Neural progenitor cell (in vitro differentiated cells): Measurements from ENCODE around the gene ZNF219. TPM values are rescaled to one million over a fixed set of nuclear protein-coding genes. Genes with fewer than 3 reads are reported as not detected.

Experiments
- DNase-seq: peaks from one replicate; pipeline ENCODE4 v3.0.0-alpha.2; 2016; ENCODE audit warnings: low spot score
- H2AFZ ChIP-seq: fragments of 200-600 bp; sonication (generic); replicated peaks from 2 replicates; pipeline ENCODE4 v1.6.1; 2016; ENCODE audit warnings: antibody characterized with exemption
- H3F3A ChIP-seq: fragments of 200-600 bp; sonication (generic); 2 replicates; pipeline ENCODE4 v1.6.1; 2016; ENCODE audit warnings: antibody characterized with exemption, low read depth
- H3K27ac ChIP-seq: fragments of 200-600 bp; sonication (generic); 2 replicates; pipeline ENCODE4 v1.5.1; 2016; ENCODE audit warnings: mild to moderate bottlenecking
- H3K27me3 ChIP-seq: fragments of 200-600 bp; sonication (generic); 2 replicates; pipeline ENCODE4 v1.6.1; 2016; ENCODE audit warnings: mild to moderate bottlenecking, moderate library complexity
- H3K36me3 ChIP-seq: fragments of 200-600 bp; sonication (generic); 2 replicates; pipeline ENCODE4 v1.5.1; 2016
- H3K4me1 ChIP-seq: fragments of 200-600 bp; sonication (generic); 2 replicates; pipeline ENCODE4 v1.6.1; 2016; ENCODE audit warnings: mixed run types
- H3K4me2 ChIP-seq: fragments of 200-600 bp; sonication (generic); 2 replicates; pipeline ENCODE4 v1.6.1; 2016
- H3K4me3 ChIP-seq: fragments of 200-600 bp; sonication (generic); 2 replicates; pipeline ENCODE4 v1.5.1; 2016
- H3K79me2 ChIP-seq: fragments of 200-600 bp; sonication (generic); 2 replicates; pipeline ENCODE4 v1.6.1; 2016; ENCODE audit warnings: low read depth
- H3K9ac ChIP-seq: fragments of 200-600 bp; sonication (generic); 2 replicates; pipeline ENCODE4 v1.6.1; 2016
- H3K9me3 ChIP-seq: fragments of 200-600 bp; sonication (generic); 2 replicates; pipeline ENCODE4 v1.5.1; 2016; ENCODE audit warnings: low read depth
- H4K20me1 ChIP-seq: fragments of 200-600 bp; sonication (generic); 2 replicates; pipeline ENCODE4 v1.6.1; 2016; ENCODE audit warnings: low read depth
- H3K27ac Mint-ChIP-seq: 3 replicates; pipeline ENCODE4 v1.8.0; 2021; ENCODE audit warnings: mixed read lengths
- H3K27me3 Mint-ChIP-seq: 2 replicates; pipeline ENCODE4 v1.8.0; 2022; ENCODE audit warnings: low read depth, mild to moderate bottlenecking, inconsistent platforms, moderate library complexity, mixed read lengths; ENCODE audit not compliant: insufficient read depth
- H3K36me3 Mint-ChIP-seq: 3 replicates; pipeline ENCODE4 v1.8.0; 2021; ENCODE audit warnings: mixed read lengths
- H3K4me1 Mint-ChIP-seq: 3 replicates; pipeline ENCODE4 v1.8.0; 2021; ENCODE audit warnings: mixed read lengths
- H3K4me3 Mint-ChIP-seq: 3 replicates; pipeline ENCODE4 v1.8.0; 2021; ENCODE audit warnings: mild to moderate bottlenecking, moderate library complexity, mixed read lengths
- H3K9me3 Mint-ChIP-seq: 3 replicates; pipeline ENCODE4 v1.8.0; 2020; ENCODE audit warnings: mixed read lengths
- CTCF ChIP-seq: fragments of 200-600 bp; sonication (generic); IDR thresholded peaks from 2 replicates; pipeline ENCODE4 v1.5.1; 2017; ENCODE audit warnings: antibody characterized with exemption, mild to moderate bottlenecking
- EZH2 ChIP-seq: fragments of 200-600 bp; sonication (generic); IDR thresholded peaks from 2 replicates; pipeline ENCODE4 v1.6.1; 2017; ENCODE audit warnings: antibody characterized with exemption, mild to moderate bottlenecking, moderate library complexity
- EZH2phosphoT487 ChIP-seq: fragments of 200-600 bp; sonication (generic); IDR thresholded peaks from 2 replicates; pipeline ENCODE4 v1.6.1; 2017; ENCODE audit warnings: antibody characterized with exemption
- total RNA-seq: library from RNA; depleted of rRNA; stranded (reverse); fragments of >200 nt; gene quantifications from 2 replicates; pipeline ENCODE4 v1.2.3, GENCODE V29; 2015; ENCODE audit warnings: low replicate concordance

ZNF219 gene
- total RNA-seq, 1 donor from 2014 or later: 46.2 TPM

GRCh38 chr14:21109377-21110138 lies 11.1 kb upstream of the ZNF219 start:
- peak overlapping the region; percentile 14 for H3K4me2 ChIP-seq
- H3K4me3 Mint-ChIP-seq: no peak overlapping the region
- H3K27me3 ChIP-seq: no peaks in the 10 kb centered on the region
- no peak overlapping the region for H3K4me3 ChIP-seq
- peaks cover 11% of the 10 kb centered on the region for H3F3A ChIP-seq
- no peaks in the 10 kb centered on the region for H3K9me3 ChIP-seq
- H3K36me3 Mint-ChIP-seq: no peaks in the 10 kb centered on the region
- H3K27me3 Mint-ChIP-seq: peaks cover 2% of the 10 kb centered on the region
- no peaks in the 10 kb centered on the region for H3K36me3 ChIP-seq
- peaks cover 34% of the 10 kb centered on the region for H3K4me1 Mint-ChIP-seq
- TF ChIP-seq EZH2 (no peak), CTCF (no peak), EZH2phosphoT487 (no peak)
- no peak for DNase-seq
- H3K27ac ChIP-seq: no peak overlapping the region
- H3K9me3 Mint-ChIP-seq: no peaks in the 10 kb centered on the region
- H3K9ac ChIP-seq: no peak overlapping the region
- H3K4me1 ChIP-seq: peaks cover 14% of the 10 kb centered on the region
- H4K20me1 ChIP-seq: no peaks in the 10 kb centered on the region
- H3K79me2 ChIP-seq: peaks cover 9% of the 10 kb centered on the region
- peak overlapping the region; percentile 26 for H3K27ac Mint-ChIP-seq
- H2AFZ ChIP-seq: no peak overlapping the region

GRCh38 chr14:21108791-21109190 lies 10.3 kb upstream of the ZNF219 start:
- H3K9me3 Mint-ChIP-seq: no peaks in the 10 kb centered on the region
- no peaks in the 10 kb centered on the region for H3K36me3 Mint-ChIP-seq
- Histone ChIP-seq H2AFZ (no peak overlapping the region), H3K79me2 (peaks cover 9% of the 10 kb centered on the region), H3K36me3 (no peaks in the 10 kb centered on the region), H3K9me3 (no peaks in the 10 kb centered on the region), H3F3A (peaks cover 19% of the 10 kb centered on the region), H3K4me1 (peaks cover 14% of the 10 kb centered on the region), H3K27ac (no peak overlapping the region), H3K4me2 (no peak overlapping the region), H3K27me3 (no peaks in the 10 kb centered on the region), H4K20me1 (no peaks in the 10 kb centered on the region), H3K9ac (no peak overlapping the region), H3K4me3 (no peak overlapping the region)
- no peak overlapping the region for H3K27ac Mint-ChIP-seq
- no peak for DNase-seq
- peaks cover 36% of the 10 kb centered on the region for H3K4me1 Mint-ChIP-seq
- TF ChIP-seq CTCF (no peak), EZH2phosphoT487 (no peak), EZH2 (no peak)
- peaks cover 2% of the 10 kb centered on the region for H3K27me3 Mint-ChIP-seq
- H3K4me3 Mint-ChIP-seq: no peak overlapping the region

- Histone ChIP-seq H3K9ac (no peak overlapping the region), H3K4me1 (peaks cover 24% of the 10 kb centered on the region), H3F3A (peaks cover 30% of the 10 kb centered on the region), H3K4me3 (no peak overlapping the region), H3K27ac (no peak overlapping the region), H3K36me3 (no peaks in the 10 kb centered on the region), H3K4me2 (no peak overlapping the region), H3K27me3 (no peaks in the 10 kb centered on the region), H2AFZ (no peak overlapping the region), H4K20me1 (no peaks in the 10 kb centered on the region), H3K79me2 (peaks cover 9% of the 10 kb centered on the region), H3K9me3 (no peaks in the 10 kb centered on the region)
- Mint-ChIP-seq H3K27ac (no peak overlapping the region), H3K36me3 (no peaks in the 10 kb centered on the region), H3K4me3 (no peak overlapping the region), H3K27me3 (peaks cover 2% of the 10 kb centered on the region), H3K4me1 (peaks cover 48% of the 10 kb centered on the region), H3K9me3 (no peaks in the 10 kb centered on the region)
- TF ChIP-seq EZH2: no peak
- DNase-seq: no peak
Observed at GRCh38 chr14:21107283-21107800, 8.9 kb upstream of the ZNF219 start.
